Stimulated activated CD8-positive, alpha-beta memory T cell treated with anti-CD3 and anti-CD28 coated beads, Interleukin-15, amount 100 ng/mL, for 4 hours (primary cell): ENCODE measurements around the gene IVNS1ABP.
A peak's percentile ranks its signal among the peaks of the same experiment; 100 is the strongest.
"Not testable (repeated sequence)": the region's sequence is repeated elsewhere in the genome, so short reads cannot be mapped to it uniquely, and the experiment has no call there.

ENCODE experiments used
- DNase-seq, 2 donors: peaks; one replicate each; pipeline ENCODE4 v3.0.0-alpha.2; 2020; ENCODE audit warnings: low read depth in 2 of 2

The IVNS1ABP gene

DNA sequence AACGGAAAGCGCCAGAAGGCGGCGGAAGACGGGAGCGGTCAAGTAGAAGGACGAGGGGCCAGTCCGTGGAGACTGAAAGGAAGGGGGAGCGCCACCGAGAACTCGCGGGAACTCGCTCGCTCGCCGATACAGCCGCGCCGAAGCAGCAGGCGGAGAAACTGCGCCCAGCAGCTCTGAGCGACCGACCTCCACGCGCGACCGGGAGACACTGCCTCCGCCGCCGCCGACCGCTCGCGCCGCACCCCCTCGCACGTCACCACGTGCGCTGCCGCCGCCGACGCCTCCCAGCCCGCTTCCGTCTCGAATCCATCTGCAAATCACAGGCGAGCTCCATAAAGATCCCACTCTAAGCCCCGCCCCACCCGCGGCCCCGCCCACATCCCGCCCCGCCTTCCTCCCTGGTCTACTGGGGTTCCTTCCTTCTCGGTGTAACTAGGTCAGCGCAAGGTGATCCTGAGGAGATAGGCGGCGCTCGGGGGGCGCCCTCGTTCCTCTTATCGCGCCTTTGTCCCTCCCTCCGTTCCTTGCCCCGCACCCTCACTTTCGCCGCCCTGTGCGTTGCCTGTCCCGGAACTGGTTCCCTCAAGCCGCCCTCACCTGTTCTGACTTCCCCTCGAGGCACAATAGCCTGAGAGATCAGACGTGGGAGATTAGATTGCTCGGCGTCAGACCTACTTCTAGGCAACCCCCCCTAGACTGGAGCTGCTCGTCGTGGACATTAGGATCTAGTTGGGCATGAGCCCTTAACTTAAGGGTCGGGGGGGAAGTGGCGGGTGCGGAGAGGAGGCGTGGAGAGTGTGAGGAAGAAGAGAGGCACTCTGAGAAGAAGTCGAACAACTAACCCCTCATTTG, at the start of gene IVNS1ABP:
TSS of gene IVNS1ABP (minus strand) at position 210 of the 852 bp plus-strand sequence. CDS start 7,750 bp downstream, outside the sequence.
- DNase-seq: peak; percentile 90 to 92

GRCh38 chr1:185365951-185366350, 48.9 kb upstream of the IVNS1ABP start:
- no peak for DNase-seq

DNA sequence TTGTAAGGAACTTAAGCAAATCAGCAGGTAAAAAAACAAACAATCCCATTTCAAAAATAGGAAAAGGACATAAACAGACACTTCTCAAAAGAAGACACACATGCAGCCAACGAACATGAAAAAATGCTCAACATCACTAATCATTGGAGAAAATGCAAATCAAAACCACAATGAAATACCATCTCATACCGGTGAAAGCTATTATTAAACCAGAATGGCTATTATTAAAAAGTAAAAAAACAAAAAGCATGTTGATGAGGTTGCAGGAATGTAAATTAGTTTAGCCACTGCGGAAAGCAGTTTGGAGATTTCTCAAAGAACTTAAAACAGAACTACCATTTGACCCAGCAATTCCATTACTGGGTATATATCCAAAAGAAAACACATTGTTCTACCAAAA, 47.5 kb upstream of the IVNS1ABP start:
- not testable (repeated sequence) for DNase-seq

DNA sequence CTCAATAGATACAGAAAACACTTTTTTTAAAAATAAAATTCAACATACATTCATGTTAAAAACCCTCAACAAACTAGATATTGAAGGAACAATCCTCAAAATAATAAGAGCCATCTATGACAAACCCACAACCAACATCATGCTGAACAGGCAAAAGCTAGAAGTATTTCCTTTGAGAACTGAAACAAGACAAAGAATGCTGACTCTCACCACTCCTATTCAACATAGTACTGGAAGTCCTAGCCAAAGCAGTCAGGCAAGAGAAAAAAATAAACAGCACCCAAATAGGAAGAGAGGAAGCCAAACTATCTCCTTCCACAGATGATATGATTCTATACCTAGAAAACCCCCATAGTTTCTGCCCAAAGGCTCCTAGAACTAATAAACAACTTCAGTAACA, 46.2 kb upstream of the IVNS1ABP start:
- DNase-seq: no peak

DNA sequence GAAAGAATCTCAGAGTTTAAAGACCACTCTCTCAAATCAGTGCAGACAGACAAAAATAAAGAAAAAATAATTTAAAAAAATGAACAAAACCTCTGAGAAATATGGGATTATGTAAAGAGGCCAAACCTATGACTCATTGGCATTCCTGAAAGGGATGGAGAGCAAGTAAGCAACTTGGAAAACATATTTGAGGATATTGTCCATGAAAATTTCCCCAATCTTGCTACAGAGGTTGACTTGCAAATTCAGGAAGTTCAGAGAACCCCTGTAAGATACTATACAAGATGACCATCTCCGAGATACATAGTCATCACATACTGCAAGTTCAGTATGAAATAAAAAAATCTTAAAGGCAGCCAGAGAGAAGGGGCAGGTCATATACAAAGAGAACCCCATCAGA, 43.7 kb upstream of the IVNS1ABP start:
- DNase-seq: no peak

DNA sequence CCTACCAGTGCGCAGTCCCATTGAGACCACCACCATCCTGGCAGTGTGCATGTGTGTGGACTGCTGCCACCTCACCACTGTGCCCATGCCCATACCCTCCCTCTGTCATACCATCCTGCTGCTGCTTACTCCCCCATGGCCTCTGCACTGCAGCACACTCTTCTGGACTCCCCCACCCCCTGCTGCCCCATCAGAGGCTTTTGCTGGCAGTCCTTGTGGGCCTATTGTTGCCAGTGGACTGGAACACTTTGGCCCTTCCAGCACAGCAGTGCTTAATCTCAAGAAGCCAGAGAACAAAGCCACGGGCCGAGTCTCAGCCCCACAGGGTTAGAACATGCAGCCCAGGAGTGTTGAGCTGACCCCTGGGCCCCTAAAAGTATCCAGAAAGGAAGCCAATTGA, 41.9 kb upstream of the IVNS1ABP start:
- DNase-seq: no peak

- DNase-seq: no peak
Measured at GRCh38 chr1:185355947-185356346, 38.9 kb upstream of the IVNS1ABP start.

- no peak for DNase-seq
Measured at GRCh38 chr1:185353124-185353523, 36.1 kb upstream of the IVNS1ABP start.

- no peak for DNase-seq
Measured at GRCh38 chr1:185351734-185352466, 34.9 kb upstream of the IVNS1ABP start.

GRCh38 chr1:185350027-185350442, 33.0 kb upstream of the IVNS1ABP start:
- DNase-seq: no peak

- DNase-seq: no peak
Measured at GRCh38 chr1:185349556-185349955, 32.5 kb upstream of the IVNS1ABP start.

DNA sequence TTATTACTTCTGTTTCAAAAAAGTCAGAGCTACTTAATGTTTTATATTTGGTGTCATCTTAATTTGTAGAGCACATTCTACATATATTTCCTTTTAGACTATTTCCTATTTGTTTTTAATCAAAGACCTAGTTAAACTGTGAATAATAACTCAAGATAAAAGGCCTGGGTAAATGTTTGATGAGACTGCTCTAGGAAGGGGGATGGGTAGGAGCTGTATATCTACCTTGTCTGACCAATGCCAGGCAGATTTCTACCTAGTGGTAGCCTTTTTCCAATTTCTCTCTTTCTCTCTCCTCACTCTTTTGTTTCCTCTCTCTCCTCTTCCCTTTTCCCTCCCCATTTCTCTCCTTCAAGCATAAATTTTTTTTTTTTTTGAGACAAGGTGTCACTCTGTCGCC, 31.9 kb upstream of the IVNS1ABP start:
- no peak for DNase-seq

DNA sequence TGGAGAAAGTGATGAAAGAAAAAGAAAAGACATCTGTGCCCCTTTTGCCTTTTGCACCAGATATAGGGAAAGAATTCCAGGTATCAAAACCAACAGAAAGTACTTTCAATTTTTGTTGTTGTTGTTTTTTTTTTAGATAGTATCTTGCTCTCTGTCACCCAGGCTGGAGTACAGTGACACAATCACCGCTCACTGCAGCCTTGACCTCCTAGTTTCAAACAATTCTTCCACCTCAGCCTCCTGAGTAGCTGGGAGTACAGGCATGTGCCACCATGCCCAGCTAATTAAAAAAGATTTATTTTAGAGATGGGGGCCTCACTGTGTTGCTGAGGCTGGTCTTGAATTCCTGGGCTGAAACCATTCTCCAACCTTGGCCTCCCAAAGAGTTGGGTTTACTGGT, 31.3 kb upstream of the IVNS1ABP start:
- DNase-seq: no peak

GRCh38 chr1:185345913-185346720, 29.1 kb upstream of the IVNS1ABP start:
- DNase-seq: no peak

- no peak for DNase-seq
Measured at GRCh38 chr1:185343306-185343705, 26.3 kb upstream of the IVNS1ABP start.

- DNase-seq: no peak
Measured at GRCh38 chr1:185342672-185343259, 25.7 kb upstream of the IVNS1ABP start.

- DNase-seq: no peak
Measured at GRCh38 chr1:185342017-185342416, 25.0 kb upstream of the IVNS1ABP start.

GRCh38 chr1:185341196-185341781, 24.2 kb upstream of the IVNS1ABP start:
- no peak for DNase-seq

DNA sequence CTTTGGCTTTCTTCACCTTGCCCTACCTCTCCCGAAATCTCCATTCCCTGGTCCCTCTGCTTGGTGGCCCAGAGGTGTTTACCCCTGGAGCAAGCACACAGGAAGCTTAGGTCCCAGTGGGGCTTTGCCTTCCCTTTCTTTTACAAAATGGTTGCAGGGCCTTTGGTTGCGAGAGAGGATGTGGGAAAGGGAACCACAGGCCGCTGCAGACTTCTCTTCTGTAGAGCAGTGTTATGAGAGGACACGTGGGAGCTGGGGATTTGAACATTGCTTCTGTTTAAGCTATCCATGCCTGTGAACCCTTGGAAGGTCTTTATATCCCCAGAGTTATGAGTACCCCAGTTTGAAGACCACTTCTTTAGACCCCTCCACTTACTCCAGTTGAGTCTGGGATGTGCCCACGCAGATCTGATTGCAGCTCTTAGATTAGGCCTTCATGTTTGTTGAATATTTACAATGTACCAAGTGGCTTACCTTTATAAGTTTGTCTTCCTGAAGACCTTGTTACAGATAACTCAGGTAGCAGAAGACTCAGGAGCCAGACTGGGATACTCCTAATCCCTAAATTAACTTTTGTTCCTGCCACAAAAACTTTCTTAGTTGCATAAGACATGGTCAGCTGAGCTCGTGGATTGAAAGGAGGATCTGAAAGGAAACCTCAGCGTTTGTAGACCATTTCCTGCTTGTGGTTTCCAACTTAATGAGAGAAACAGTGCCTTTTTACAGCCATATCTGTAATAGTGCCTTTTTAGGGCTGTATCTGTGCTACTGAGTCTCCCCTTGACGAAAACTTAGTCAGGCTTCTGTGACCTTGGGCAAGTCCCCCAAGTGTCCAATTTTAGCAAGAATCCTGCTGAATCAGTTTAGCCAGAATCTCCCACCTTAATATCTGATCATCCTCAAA, 21.9 kb upstream of the IVNS1ABP start:
- DNase-seq: no peak

GRCh38 chr1:185337246-185337645, 20.2 kb upstream of the IVNS1ABP start:
- no peak for DNase-seq
